Small intestine (tissue), 7 donors: ENCODE results near the gene NAT16. TPM values are rescaled to one million over a fixed set of nuclear protein-coding genes. Genes with fewer than 3 reads are reported as not detected.
A peak's percentile ranks its signal among the peaks of the same experiment; 100 is the strongest.

Experiments
- DNase-seq, 2 donors: peaks; one replicate each; pipeline versions ENCODE4 v3.0.0 to v3.0.0-alpha.2; 2013
- FAIRE-seq: peaks from 2 replicates; lab custom pipeline; 2012; peaks lifted over from hg19 to GRCh38; lab: Jason Lieb, UNC
- H3K27ac ChIP-seq, 3 donors: one replicate each; pipeline ENCODE4 v1.5.1; 2013; ENCODE audit warnings: low read length in 2 of 3, mild to moderate bottlenecking in 2 of 3, control low read depth in 1 of 3, inconsistent platforms in 1 of 3, low read depth in 1 of 3, moderate library complexity in 1 of 3
- H3K27me3 ChIP-seq, 3 donors: one replicate each; pipeline ENCODE4 v1.6.1; 2013; ENCODE audit warnings: low read length in 3 of 3, inconsistent platforms in 1 of 3; ENCODE audit not compliant: control insufficient read depth in 3 of 3, insufficient read depth in 3 of 3
- H3K36me3 ChIP-seq, 3 donors: one replicate each; pipeline ENCODE4 v1.6.1; 2013; ENCODE audit warnings: low read length in 3 of 3, inconsistent platforms in 1 of 3, low read depth in 1 of 3, mild to moderate bottlenecking in 1 of 3, moderate library complexity in 1 of 3; ENCODE audit not compliant: control insufficient read depth in 3 of 3, insufficient read depth in 2 of 3
- H3K4me1 ChIP-seq, 3 donors: one replicate each; pipeline ENCODE4 v1.6.1; 2013; ENCODE audit warnings: low read length in 2 of 3, inconsistent platforms in 1 of 3, low read depth in 1 of 3, mild to moderate bottlenecking in 1 of 3, moderate library complexity in 1 of 3; ENCODE audit not compliant: control insufficient read depth in 3 of 3, insufficient read depth in 2 of 3
- H3K4me3 ChIP-seq, 3 donors: one replicate each; pipeline ENCODE4 v1.5.1; 2013; ENCODE audit warnings: low read length in 3 of 3, control low read depth in 1 of 3, inconsistent platforms in 1 of 3, low read depth in 1 of 3, mild to moderate bottlenecking in 1 of 3, moderate library complexity in 1 of 3
- H3K9me3 ChIP-seq, 2 donors: one replicate each; pipeline ENCODE4 v1.6.1; 2013; ENCODE audit warnings: low read depth in 1 of 2, low read length in 1 of 2; ENCODE audit not compliant: control insufficient read depth in 2 of 2, insufficient read depth in 1 of 2
- WGBS, 3 donors: extraction: QIAGEN DNeasy Blood & Tissue Kit; methylation state at CpG; one replicate each; pipeline ENCODE4 v1.1.7; 2013; 5-methylcytosine and 5-hydroxymethylcytosine counted together
- polyA plus RNA-seq, 4 donors: library from polyadenylated mRNA; stranded (reverse) in 3 of 4; unstranded in 1 of 4; fragments of 200-250 nt in 3 of 4; fragments of 120-200 nt in 1 of 4; gene quantifications; one replicate each; pipeline versions ENCODE4 v1.2.1 to v1.2.3, GENCODE V29; 2013
- donor health status: healthy with polysubstance abuse.
- donor health status: control.
- donor health status: control.
- donor health status: Bipolar disorder and iron deficiency.
- donor health status: healthy.

The NAT16 gene
- polyA plus RNA-seq, 4 donors = 0.04 to 0.10 TPM; not detected in 2

GRCh38 chr7:101166909-101167644 lies 13.0 kb downstream of the NAT16 start:
- DNase-seq (no peak), FAIRE-seq (no peak)
- peaks cover 0 to 3% (median 0%) of the 10 kb centered on the region in 3 donors for H3K36me3 ChIP-seq
- no peak overlapping the region for H3K27ac ChIP-seq
- H3K27me3 ChIP-seq = peaks cover 8 to 94% (median 57%) of the 10 kb centered on the region in 3 donors
- peaks cover 8 to 44% (median 18%) of the 10 kb centered on the region in 3 donors for H3K4me1 ChIP-seq
- no peaks in the 10 kb centered on the region for H3K9me3 ChIP-seq
- no peak overlapping the region for H3K4me3 ChIP-seq
- 0 to 2% (median 1%) methylated on average over 18 to 19 of the region's 19 CpGs for WGBS, 3 donors

- no peak overlapping the region for H3K4me3 ChIP-seq
- no peaks in the 10 kb centered on the region for H3K9me3 ChIP-seq
- DNase-seq (no peak), FAIRE-seq (no peak)
- WGBS, 3 donors = 0 to 2% (median 0%) methylated on average over 3 to 11 of the region's 11 CpGs
- H3K4me1 ChIP-seq = peaks cover 8 to 39% (median 18%) of the 10 kb centered on the region in 3 donors
- H3K36me3 ChIP-seq = peaks cover 0 to 7% (median 0%) of the 10 kb centered on the region in 3 donors
- H3K27me3 ChIP-seq = peaks cover 3 to 89% (median 52%) of the 10 kb centered on the region in 3 donors
- no peak overlapping the region for H3K27ac ChIP-seq
Observed at GRCh38 chr7:101166648-101166908, 13.5 kb downstream of the NAT16 start.

- H3K27ac ChIP-seq = no peak overlapping the region
- H3K27me3 ChIP-seq = peaks cover 2 to 84% (median 48%) of the 10 kb centered on the region in 3 donors
- peaks cover 8 to 36% (median 18%) of the 10 kb centered on the region in 3 donors for H3K4me1 ChIP-seq
- 1 to 5% (median 2%) methylated on average over 26 to 38 of the region's 38 CpGs for WGBS, 3 donors
- peaks cover 0 to 12% (median 0%) of the 10 kb centered on the region in 3 donors for H3K36me3 ChIP-seq
- no peak overlapping the region for H3K4me3 ChIP-seq
- no peaks in the 10 kb centered on the region for H3K9me3 ChIP-seq
- FAIRE-seq (no peak), DNase-seq (no peak)
Observed at GRCh38 chr7:101165958-101166647, 14.0 kb downstream of the NAT16 start.

- no peak for FAIRE-seq
- peak within 1 kb of the TSS in 1 of 3 donors; percentile 22 for H3K4me3 ChIP-seq
- no peaks in the 10 kb centered on the region for H3K9me3 ChIP-seq
- H3K27ac ChIP-seq = no peak within 1 kb of the TSS
- H3K4me1 ChIP-seq = peaks cover 8 to 36% (median 18%) of the 10 kb centered on the region in 3 donors
- H3K27me3 ChIP-seq = peaks cover 2 to 76% (median 40%) of the 10 kb centered on the region in 3 donors
- peaks cover 0 to 18% (median 2%) of the 10 kb centered on the region in 3 donors for H3K36me3 ChIP-seq
- peak; percentile 91 to 97 for DNase-seq
- 2 to 4% (median 3%) methylated on average over 69 to 74 of the region's 74 CpGs for WGBS, 3 donors
Observed at GRCh38 chr7:101165075-101165957, 14.8 kb downstream of the NAT16 start, which contains the start of gene VGF. VGF (minus strand) TSS chr7:101165569; CDS start chr7:101164843, 726 bp downstream.

- WGBS, 3 donors = 2 to 4% (median 3%) methylated on average over 47 to 75 of the region's 75 CpGs
- peak overlapping the region in 1 of 3 donors; percentile 22 for H3K4me3 ChIP-seq
- DNase-seq = peak in 1 of 2 donors; percentile 56
- no peaks in the 10 kb centered on the region for H3K9me3 ChIP-seq
- H3K27ac ChIP-seq = no peak overlapping the region
- H3K36me3 ChIP-seq = peaks cover 2 to 28% (median 8%) of the 10 kb centered on the region in 3 donors
- peaks cover 0 to 66% (median 35%) of the 10 kb centered on the region in 3 donors for H3K27me3 ChIP-seq
- FAIRE-seq = no peak
- peaks cover 8 to 32% (median 18%) of the 10 kb centered on the region in 3 donors for H3K4me1 ChIP-seq
Observed at GRCh38 chr7:101164071-101164840, 15.8 kb downstream of the NAT16 start.

GRCh38 chr7:101163279-101164070 lies 16.6 kb downstream of the NAT16 start:
- Histone ChIP-seq H3K27me3 (peaks cover 0 to 58% (median 35%) of the 10 kb centered on the region in 3 donors), H3K27ac (no peak overlapping the region), H3K9me3 (no peaks in the 10 kb centered on the region), H3K4me1 (peaks cover 8 to 32% (median 18%) of the 10 kb centered on the region in 3 donors), H3K36me3 (peaks cover 4 to 36% (median 12%) of the 10 kb centered on the region in 3 donors), H3K4me3 (peak overlapping the region in 2 of 3 donors; percentile 3 to 36)
- WGBS, 3 donors = 0 to 2% (median 1%) methylated on average over 59 to 91 of the region's 92 CpGs
- DNase-seq (no peak), FAIRE-seq (no peak)
